Hematopoietic multipotent progenitor cell (in vitro differentiated cells): Measurements from ENCODE around the gene NPHP4. TPM values are rescaled to one million over a fixed set of nuclear protein-coding genes. Genes with fewer than 3 reads are reported as not detected.

Experiments
- DNase-seq, 3 donors: peaks; one replicate each; pipeline ENCODE4 v3.0.0-alpha.2; 2011 to 2015; ENCODE audit warnings: low read depth in 2 of 3, low spot score in 2 of 3
- total RNA-seq: library from RNA; depleted of rRNA; stranded (reverse); fragments of >200 nt; gene quantifications from one replicate; pipeline ENCODE4 v1.2.3, GENCODE V29; 2012

NPHP4 gene
- total RNA-seq, 1 donor, result 9.7 TPM

DNA sequence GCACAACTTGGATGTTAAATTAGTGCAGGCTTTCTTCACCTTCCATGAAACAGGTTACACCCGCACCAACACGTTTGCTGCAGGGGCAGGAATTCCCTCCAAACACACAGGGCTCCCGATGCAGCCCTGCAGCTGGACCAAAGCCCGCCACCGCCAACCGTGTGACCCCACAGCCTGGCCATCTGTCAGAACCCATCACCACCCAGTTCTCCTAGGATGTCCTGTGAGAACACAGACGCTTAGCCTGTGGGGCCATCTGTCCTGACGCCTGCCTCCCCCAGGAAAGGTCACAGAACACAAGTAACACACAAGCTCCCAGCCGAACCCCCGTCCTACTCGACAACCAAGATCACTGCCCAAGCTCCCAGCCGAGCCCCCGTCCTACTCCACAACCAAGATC, 108.1 kb downstream of the NPHP4 start:
- DNase-seq, result no peak

DNA sequence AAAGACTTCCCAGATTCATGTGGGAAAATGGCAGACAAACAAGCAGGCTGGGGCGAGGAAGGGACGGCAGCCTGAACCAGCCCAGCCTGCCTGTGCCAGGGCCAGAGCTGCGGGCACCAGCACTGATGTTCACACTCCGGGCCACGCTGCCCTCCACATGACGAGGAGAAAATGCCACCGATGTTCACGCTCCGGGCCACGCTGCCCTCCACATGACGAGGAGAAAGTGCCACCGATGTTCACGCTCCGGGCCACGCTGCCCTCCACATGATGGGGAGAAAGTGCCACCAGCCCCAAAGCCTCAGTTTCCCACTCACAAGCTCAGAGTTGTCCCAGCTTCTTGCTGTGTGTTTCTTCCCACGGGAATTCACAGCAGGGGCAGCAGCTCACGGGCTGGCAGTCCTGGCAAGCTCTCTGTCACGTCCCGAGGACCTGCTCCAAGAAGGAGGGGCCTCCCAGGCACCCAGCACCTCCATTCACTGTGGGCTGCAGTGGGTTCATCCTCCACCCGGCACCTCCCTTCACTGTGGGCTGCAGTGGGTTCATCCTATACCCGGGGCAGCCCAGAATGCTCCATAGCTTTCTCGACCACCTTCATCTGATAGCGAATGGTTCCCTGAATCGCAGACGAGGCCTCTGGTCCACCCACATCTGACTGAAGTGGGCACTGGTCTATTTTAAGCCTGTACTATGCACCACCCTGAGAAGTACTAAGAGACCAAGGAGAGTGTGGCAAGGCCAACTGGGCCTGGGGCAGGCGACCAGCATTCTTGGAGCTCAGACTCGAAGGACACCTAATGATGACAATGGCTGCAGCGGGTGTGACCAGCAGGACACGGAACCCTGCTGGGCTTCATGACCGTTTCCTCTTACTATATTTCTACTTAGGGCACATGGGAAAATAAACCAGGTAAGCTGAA, 108.8 kb downstream of the NPHP4 start:
- no peak for DNase-seq

DNA sequence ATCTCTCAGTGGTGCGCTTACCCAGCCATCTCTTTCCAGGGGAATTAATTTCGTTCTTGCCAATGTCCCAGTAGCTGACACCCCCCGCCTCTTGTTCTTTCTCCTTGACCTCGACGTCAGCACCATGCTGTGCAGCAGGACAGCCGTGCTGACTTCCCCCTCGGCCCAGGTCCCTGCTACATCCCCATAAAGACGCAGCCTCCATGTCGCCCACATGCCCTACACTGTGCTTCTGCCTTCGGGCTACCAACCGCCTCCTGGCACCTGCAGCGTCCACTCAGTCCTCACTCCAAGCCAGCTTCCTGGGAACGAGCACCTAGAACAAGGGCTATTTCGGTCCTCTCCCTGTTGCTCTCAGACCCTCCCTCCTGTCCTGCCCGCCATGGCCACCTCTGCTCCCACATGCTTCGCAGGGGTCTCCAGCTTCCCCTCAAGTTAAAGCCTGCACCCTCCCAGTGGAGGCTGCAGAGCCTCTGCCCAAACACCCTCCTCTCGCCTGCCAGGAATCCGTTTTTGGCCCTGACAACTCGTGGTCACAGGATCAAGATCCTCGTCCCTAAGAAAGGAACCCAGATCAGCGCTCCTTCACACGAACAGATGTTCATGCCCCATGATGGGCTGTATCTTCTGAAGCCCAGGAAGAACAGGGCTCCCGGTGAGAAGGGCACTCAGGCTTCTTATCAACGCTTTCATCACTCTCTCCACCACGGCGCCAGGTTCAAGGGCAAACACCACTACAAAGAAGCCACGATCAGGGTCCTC, 109.7 kb downstream of the NPHP4 start:
- DNase-seq, result no peak

DNA sequence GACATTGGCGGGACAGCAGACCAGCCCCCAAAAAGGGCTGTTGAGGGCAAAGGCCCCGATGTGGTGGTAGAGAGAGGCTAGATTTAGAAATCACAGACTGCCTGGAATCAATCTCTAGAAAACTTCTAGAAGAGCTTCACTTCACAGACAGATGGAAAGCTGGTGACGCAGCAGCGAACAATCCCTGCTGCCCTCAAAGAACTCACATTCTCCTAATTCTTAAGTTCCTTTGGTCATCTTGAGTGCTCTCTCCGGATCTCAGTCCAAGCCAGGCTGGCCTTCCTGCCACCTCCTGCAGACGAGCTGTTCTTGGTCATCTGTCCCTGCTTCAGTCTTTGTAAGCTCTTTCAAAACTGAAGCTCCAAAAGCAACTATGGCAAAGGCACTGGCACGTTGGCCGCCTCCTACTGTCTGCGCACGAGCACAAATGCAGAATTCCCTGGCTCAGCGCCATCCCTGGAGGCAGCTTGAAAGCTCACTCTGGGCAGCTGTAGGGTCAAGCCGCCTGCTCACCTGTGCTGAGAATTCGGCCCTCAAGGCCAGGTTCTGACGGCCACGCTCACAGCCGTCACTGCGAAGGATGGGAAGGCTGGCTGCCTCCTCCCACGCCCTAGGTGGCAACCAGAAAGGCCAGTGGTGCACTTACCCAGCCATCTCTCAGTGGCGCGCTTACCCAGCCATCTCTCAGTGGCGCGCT, 110.6 kb downstream of the NPHP4 start:
- DNase-seq, result no peak

DNA sequence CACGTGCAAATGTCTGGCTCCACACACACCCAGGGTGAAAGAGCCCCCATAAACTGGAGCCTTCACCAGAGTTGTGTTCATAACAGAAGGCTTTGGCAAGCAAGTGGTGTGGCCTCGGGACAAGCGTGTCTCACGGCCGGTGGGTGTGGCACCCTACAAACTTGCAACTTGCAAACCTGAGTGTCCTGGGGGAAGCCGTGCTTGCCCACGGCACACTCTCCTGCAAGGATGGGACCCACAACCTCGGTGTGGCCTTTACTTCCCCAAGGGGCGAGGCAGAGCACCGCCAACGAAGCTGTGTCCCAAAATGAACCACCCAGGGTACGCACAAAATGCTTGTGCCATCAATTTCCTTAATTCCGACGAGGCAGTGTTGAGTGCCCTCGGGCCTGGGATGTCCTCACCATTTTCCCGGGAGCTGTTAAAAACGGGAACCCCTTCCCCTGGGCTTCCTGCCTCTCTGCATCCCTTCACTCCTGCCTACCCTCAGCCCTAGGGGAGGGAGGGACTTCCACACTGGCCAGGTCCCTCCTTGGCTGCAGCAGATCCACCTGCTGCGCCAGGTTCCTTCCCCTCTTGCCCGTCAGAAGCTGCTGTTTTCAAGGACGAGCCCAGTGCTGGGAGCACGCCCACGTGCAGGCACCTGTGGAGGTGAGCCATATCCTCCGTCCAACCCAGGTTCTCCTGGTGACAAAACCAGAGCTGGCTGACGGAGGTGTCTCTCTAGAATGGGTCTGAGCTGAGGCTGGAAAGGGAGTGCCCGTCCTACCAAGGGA, 111.4 kb downstream of the NPHP4 start:
- no peak for DNase-seq

DNA sequence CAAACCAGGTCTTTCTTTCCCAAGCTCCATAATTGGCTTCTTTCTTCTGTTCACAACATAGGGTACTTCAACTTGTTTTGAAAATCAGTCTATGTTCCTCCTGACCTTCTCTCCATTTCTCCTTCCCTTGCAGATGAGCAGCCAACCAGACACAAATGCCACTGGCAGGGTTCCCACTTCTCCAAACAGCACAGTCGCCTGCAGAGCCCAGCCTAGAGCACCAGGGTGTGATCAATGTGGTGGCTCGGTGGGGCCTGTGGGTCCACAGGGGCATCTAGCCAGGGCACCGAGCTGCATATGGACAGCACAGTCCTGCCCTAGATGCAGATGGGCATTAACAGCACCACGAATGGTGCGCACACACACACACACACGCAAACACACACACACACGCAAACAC, 112.8 kb downstream of the NPHP4 start:
- DNase-seq, result no peak

DNA sequence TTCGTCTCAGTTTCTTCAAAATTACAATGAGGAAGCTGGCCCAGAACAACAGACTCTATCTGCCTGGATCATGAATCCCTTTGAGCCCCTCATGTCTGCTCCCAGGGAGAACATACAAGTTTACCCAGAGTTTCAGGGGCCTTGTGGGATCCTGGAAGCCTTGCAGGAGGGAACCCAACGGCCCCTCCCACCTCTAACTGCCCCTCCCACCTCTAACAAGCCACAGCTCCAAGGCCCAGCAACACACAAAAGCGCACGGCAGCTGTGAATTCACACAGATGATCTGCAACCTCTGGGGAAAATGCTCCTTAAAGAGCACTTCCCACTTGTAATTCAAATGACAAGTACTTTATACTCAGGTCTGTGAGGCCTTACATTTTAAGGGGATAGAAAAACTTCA, 113.3 kb downstream of the NPHP4 start:
- no peak for DNase-seq

DNA sequence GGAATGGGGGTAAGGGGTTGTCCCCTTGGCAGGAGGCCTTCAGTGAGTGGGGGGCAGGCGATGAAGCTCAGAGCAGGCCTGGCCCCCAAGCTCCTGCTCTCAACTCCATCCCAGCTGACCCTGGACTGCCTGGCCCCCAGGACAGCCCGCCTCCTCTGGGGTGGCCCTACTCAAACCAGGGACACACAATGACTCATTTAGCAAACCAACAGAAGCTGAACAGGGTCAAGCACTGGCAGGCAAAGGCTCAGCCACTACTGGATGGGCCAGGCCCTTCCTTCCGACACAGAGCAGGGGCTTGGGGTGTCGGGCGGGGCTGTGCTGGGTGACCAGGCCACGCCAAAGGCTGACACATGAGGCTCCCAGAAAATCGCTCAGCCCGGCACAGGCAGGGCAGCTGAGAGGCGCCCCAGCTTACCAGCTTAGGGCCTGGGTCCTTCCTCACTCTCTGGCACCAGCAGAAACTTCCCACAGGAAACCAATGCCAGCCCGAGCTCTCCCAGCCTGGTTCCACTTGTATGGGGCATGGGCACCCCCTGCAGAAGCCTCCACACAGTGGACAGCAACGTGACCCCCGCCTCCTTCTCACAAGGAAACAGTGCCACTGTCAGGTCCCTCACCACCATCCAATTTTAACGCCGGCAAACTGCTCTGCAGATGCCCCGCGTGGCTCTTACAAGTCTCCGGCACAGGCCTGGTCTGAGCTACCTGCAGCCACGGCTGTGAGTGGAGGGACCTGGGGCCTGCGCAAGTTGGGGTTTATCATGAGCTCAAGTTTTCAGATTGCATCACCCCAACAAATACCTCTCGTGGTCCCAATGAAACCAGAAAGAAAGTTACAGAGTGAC, 114.3 kb downstream of the NPHP4 start:
- DNase-seq, result no peak

DNA sequence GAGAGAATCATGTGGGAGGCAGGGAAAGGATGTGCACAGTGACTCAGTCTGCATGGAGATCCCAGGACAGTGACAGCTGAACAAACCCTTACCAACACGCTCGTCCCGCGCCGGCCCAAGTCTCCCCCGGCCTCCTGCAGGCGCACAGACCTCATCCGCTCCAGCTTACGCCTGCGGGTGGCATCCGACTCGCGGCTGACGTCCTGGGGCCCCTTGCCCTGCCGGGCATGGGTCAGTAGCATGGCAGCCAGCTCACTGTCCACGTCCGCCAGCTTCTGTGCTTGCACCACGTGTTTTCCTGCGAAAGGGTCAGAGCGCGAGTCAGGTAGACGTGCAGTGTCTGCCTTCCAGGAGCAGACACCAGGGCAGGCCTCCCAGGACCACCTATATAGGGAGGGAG, 115.2 kb downstream of the NPHP4 start:
- no peak for DNase-seq

DNA sequence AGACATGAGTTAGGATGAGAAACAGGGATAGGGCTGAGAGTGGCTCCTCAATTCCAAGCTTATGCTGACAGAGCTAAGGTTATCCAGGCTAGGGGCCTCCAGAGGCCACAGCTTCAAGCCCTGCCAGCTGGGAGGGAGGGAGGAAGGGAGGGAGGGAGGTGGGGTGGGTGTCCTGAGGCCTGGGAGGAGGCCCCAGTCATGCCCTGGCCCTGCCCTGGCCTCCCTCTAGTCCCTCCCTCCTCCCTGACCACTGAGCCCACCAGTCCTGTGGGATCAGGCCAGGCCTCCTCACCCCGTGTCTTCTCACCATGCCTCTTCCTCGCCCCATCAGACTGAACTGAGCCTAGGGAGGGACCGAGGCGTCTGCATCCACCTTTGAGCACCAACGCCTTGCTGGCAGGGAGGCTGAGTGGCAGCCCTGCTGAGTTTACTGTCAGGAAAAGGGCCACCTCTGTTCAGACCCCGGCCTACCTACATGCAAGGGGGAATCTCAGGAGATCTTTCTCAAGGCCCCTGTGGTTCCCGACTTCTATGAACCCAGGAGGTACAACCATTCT, 116.1 kb downstream of the NPHP4 start:
- no peak for DNase-seq

DNA sequence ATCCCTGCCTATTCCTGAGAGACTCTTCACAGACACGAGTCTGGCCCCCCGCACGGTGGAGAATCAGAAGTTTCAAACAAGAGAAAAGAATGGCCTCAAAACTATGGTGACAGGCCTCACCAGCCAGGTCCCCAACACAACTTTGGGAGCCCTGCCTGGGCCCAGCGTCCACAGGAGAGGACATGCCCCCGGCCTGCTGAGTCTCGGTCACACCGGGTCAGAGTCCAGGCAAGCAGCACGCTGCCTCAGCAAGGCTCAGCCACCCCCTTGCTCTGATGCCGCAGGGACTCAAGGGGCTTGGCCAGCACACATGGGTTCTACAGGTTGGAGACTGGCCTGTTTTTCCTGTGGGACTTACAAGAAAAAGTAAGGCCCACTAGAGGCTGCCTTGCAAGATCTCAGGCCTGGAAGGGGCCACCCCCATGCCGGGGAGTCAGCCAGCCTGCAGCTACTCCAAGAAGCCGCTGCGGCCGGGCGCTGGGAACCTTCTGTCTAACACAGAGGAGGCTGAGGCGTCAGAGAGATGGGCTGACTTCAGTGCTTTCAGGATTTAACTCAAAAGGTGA, 116.8 kb downstream of the NPHP4 start:
- DNase-seq, result no peak

DNA sequence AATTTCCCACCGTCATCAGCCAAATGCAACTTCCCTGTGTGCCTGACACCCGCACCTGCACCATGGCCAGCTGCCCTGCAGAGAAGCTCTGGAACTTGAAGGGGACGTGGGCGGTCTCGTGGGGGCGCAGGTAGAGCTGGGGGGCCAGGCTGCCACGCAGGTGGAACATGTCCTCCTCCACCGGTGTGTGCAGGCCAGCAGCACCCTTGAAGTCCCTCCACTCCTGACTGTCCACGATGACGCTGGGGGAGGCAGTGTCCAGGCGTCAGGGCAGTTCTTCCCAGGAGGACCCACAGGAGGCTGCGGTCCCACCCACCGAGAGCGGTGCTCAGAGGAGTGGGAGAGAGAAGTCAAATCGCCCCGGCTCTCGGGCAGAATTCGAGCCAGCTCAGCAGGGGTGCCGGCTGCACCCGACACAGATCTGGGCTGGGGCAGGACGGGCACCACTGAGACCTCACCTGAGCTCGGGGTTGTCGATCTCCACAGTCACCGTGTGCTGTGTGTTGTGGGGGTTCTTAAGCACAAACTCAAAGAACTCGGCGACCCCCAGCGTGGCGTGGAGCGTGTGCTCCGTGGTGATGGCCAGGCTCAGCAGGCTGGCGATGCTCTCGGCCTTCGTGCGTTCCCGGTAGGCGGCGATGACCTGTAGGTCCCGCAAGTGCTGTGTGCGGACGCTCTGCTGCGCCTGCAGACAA, 117.7 kb downstream of the NPHP4 start:
- no peak for DNase-seq

DNA sequence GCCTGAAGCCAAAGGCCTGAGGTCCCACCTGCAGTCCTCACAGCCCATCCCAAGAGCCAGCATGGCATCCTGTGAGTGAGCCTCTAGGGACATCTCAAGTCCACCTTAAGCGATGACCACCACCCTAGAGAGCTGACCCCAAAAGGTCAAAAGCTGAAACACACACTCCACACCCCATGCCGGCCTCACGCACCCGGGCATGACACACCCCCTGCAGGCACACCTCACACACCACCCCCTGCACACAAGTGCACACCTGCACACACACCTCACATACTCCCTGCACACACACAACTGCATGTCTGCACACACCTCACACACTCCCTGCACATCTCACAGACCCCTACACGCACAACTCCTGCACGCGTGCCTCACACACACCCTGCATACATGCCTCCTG, 118.7 kb downstream of the NPHP4 start:
- DNase-seq, result no peak

DNA sequence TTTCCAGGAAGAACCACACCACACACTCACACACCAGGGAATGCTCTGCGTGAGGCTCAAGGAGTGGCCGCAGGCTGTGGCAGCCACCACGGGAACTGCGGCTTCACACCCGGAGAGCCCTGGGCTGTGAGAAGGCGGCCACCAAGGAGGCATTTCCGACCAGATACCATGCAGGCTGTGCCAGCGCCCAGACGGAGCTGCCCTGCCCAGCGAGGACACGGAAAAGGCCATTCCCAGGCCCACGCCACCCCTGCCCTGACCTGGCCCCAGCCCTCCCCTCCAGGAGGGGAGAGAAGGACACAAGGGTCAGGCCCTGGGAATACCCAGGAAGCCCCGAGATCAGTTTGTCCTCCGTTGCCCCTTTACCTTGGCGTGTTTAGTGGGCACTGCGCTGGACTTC, 119.3 kb downstream of the NPHP4 start:
- DNase-seq, result no peak

DNA sequence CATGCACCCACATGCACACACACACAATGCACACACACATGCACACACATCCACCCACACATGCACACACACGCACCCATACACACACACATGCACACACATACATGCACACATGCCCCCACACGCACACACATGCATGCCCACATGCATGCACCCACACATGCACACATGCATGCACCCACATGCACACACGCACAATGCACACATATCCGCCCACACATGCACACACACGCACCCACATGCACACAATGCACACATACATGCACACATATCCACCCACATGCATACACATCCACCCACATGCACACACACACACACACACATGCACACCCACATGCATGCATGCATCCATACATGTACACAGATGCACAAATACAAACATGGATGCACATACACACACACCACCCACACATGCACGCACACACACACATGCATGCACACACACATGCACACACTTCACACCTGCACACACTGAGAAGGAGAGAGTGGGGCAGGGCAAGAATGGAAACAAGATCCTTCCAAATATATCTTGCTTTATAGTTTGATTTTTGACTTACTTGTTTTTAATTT, 123.2 kb downstream of the NPHP4 start:
- DNase-seq, result no peak

DNA sequence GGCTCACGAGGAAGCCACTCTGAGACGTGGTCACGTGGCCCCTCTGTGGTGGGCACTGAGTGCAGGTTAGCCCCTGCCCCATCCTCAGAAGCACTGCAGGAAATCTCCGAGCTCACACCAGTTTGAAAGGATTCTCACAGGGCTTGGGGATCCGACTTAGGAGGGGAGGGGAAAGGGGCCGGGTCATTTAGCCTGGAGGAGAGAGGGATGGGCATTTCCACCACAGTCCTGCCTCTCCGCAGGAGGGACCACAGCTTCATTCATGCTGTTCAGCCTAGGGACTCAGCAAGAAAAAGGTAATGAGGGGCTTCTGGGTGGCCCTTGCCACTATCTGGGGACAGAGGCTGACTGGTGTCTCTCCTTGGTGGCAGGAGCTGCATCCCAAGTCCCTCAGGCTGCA, 126.5 kb downstream of the NPHP4 start:
- DNase-seq, result no peak

DNA sequence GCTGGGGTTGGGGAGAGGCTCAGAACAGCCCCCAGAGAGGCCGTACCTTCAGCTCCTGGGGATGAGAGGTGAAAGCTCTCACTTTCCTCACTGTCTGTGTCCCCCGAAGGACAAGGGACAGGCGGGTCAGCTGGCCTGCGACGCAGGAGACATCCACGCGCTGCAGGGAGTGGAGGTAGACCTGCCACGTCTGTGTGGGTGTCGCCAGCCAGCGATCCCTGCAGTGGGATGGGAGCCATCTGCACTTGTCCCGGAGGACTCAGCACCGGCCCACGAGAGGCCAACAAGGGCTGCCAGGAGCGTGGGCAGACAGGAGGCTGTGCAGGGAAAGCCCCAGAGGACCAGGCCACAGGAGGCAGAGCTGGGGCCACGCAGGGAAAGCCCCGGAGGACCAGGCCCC, 127.2 kb downstream of the NPHP4 start:
- DNase-seq, result no peak

DNA sequence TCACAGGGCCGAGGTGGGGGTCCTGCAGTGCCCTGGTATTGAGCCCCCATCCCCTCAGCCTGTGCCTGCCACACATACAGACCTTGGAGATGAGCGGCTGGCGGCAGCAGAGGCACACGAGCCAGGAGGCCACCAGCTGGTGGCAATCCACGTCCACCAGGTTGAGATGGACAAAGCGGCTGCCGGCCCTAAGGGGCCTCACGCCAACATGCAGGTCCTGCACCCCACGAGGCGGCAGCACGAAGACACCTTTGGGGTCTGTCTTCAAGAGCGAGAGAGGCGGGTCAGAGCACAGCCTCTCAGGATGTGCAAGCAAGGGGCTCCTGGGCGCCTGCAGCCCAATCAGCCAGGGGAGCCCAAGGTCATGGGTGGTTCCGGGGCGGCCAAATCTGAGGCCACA, 128.0 kb downstream of the NPHP4 start:
- no peak for DNase-seq
